Fibroblast of skin of abdomen (primary cell): ENCODE data around the gene HSCB.
"Not testable (repeated sequence)": the region's sequence is repeated elsewhere in the genome, so short reads cannot be mapped to it uniquely, and the experiment has no call there.

Experiments
- DNase-seq: peaks from one replicate; pipeline ENCODE4 v3.0.0-alpha.2; 2013

The HSCB gene

DNA sequence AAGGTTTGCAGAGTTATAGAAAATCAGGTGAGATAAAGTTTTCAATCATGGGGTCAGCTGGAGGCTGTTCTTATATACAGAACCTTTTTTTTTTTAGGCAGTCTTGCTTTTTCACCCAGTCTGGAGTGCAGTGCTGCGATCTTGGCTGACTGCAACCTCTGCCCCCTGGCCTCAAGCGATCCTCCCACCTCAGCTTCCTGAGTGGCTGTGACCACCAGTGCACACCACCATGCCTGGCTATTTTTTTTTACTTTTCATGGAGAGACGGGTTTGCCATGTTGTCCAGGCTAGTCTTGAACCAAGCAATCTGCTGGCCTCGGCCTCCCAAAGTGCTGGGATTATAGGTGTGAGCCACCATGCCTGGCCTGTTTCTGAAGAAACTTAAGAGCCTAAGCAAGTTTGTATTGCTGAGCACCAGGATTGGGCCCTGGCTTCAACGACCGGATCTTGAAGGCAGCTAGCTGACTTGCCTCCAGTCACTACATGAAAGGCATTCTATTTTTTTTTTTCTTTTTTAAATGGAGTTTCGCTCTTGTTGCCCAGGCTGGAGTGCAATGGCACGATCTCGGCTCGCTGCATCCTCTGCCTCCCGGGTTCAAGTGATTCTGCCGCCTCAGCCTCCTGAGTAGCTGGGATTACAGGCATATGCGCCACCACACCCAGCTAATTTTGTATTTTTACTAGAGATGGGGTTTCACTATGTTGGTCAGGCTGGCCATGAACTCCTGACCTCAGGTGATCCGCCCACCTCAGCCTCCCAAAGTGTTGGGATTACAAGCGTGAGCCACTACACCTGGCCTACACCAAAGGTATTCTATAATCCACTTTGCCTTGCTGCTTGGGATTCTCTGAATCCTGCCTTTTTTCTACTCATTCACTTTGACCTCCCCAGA, 50.9 kb downstream of the HSCB start:
- DNase-seq, result no peak

DNA sequence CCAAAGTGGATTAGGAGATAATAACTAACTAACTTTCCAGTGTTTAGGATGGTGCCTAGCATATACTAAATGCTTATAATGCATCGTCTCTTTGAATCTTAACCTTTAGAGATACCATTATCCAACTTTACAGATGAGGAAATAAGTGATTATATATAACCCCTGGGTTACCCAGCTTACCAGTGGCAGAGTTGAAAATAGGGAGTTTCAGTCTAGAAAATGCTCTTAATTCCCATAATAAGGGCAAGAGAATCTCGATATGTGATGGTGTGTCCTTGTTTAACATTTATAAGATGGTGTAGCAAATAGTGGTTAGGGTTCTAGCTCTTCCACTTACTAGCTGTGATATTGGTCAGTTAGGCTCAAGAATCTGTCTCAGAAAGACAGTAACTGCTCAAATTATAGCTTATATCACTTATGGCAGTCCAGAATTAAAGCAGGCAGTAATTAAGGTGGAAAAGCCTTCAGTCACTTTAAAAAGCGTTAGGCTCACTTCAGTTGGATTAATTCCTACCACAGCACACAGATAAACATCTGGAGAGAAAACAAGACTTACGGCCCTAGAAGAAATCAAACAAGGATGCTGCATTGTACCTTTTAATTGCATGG, 52.2 kb downstream of the HSCB start:
- no peak for DNase-seq

DNA sequence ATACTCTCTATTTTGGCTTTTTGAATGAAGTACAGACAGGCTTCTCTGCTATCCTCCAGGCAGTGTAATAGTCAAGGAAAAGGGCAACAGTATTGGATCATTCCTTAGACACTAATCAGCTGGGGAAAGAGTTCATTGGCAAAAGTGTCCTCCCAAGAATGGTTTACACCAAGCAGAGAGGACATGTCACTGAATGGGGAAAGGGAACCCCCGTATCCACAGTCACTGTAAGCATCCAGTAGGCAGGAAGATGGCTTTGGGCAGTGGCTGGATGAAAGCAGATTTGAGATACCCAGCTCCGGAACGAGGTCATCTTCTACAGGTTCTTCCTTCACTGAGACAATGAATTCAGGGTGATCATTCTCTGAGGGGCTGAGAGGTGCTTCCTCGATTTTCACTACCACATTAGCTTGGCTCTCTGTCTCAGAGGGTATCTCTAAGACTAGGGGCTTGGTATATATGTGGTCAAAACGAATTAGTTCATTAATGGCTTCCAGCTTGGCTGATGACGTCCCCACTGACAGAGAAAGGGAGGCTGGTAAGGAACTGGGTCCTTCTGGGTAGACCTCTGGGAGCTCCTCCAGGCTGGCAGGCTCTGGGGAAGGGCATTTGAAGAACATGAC, 53.3 kb downstream of the HSCB start:
- no peak for DNase-seq

DNA sequence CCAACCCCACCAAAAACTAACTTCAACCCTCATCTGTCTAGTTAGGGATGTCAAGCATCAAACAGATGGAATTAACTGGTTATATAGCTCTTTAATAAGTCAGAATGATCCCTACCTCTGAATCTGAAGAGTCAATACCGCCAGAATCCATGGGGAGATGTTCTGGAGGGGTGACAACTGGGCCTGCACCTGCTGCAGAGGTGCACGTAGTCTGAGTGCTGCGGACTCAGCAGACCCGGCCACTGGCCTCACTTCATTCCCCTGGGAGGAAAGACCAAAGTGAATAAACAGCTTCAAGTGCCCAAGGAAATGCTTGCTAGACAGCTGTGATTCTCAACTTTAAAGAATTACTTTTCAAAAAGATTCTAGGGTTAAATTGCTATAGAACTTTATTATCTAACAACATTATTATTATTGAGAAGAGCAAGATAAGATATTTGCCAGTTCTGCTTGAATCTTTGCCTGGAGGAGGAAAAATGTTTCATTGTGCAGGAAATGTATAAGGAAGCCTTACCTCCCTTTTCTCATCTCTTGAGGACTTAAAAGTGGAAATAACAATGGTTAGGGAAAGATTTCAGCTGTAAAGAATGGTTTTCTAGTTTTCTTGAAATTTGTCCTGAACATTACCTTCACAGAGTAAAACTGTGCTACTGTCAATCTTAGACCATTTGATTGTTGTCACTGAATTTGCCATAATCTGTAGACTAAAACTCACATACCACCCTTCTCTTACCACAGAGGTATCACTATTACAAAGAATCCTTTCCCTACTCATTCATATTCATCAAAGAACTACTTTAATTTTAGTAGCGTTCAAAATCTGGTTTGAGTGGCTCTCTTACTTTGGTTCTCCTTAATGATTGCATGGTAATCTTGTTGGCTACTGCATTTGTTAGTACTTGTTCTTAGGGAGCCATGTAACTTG, 54.4 kb downstream of the HSCB start:
- no peak for DNase-seq

DNA sequence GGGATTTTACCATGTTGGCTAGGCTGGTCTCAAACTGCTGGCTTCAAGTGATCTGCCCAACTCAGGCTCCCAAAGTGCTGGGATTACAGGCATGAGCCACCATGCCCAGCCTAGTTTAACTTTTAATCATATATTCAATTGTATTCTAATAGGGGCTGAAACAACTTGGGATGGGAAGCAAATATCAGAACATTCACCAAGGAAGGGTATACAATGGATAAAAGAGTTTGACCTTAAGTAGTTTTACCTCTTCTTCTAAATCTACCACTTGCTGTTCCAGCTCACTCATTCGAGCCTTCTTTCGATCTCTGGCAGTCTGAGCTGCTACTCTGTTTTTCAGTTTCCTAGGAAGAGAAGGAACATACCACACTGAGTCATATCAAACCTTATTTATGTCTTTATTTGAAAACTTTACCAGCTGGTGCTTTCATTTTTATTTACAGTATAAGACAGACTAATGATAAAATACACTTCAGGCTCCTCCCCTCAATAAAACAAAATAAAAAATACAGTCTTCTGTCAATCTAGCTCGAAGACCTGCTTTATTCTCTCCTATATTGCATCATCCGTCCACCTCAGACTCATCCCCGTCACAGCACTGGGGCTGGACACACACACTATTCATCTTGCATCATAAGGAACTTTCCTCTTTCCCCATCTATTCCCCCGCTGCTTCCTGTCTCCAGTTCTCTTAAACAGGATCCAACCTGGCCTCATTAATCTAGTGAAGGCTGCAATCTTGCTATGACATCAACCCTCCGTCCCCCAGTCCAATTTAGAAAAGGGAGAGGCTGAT, 57.2 kb downstream of the HSCB start:
- peak; percentile 96 for DNase-seq

DNA sequence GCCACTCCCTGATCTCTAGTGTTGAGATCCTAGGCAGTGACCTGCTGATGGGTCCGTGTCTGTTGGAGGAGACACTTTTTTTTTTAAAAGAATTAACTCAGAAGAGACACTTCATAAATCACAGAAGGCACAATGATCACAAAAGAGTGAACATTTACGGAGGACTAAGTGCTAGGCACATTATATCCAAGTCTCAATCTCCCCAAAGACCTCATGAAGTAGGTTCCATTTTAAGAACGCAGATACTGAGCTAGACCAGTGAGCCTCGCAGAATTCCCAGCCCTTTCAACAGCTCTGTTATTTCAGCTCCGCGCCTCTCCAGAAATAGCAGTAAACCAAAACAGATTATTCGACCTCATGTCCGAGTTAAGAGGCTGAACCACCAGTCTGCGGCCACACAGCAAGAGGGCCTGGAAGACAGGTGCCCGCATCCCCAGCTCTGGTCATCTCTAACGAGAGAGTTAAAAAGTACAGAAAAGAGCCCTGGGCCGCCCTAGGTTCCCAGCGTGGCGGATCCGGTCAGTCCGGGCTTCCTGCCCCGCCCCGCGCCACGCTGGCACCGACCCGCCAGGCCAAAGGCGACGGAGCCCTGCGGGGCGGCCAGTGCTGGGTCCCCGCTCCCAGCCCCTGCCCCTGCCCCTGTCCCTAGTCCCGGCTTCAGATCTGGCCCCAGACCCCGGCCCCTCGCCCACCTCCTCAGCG, 57.9 kb downstream of the HSCB start:
- peak; percentile 57 for DNase-seq

DNA sequence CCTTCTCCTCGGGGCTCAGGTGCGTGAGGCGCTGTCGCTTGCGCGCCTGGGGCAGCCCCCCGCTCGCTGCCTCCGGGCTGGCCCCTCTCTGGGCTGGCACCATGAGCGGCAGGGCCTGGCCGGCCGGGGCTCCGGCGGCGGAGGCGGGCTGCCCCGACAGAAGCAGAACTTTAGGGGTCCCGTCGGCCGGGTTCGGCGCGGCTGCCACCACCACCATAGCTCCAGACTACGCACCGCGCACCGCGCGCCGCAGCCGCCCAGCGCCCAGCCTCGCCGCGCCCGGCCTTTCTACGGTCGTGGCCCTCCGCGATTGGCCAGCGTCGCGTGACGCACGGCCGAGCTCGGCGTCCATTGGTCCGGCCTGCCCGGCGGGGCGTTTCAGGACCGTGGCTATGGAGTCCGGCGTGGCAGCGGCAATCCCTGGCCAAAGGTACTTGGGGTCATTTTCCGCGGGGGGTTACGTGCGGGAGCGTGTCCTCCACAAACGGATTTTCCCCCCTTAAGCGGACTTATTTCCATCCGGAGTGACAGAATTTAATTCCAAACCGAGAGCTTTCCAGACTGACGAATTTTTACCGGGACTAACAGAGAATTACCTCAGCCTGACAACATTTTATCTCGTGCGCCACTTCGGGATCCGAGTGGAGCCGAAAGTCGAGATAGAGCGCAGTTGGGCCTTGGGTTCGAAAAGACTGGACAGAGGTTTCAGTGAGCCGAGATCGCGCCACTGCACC, 58.6 kb downstream of the HSCB start, which contains the start of gene XBP1:
Gene XBP1, minus strand, starts transcription at position 262 of the 734 bp plus-strand sequence.
- DNase-seq, result peak; percentile 95

DNA sequence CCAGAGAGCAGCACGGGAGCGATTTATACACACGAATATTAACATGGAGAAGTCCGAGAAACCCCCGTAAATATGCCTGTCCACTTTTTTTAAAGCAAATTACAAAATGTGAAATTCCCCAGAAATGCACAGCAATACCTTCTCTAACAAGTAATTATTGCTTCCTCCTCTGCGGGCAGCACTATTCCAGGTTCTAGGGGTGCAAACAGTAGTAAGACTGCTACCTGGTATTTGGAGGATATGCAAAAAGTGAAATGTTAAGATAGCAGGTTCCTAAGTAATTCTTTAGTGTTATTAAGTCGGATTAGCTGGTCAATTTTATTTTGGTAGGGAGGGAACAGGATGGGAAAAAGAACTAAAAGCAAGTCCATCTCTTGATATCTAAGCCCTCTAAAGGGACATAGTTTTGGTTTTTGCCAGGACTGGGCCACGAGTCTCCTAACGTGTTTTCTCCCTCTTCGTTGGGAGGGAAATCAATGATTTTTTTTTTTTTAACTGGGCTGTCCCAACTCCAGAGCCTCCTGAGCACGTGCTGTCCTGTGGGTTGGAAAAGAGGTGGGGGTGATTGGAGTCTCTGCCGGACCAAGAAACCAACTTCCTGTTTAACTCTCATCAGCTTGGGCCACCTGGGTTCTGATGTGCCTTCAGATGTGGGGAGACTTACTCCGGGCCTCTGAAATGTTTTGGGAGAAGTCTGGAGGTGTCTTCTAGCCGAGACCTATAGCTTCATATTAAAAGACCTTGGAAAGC, 60.2 kb downstream of the HSCB start:
- DNase-seq, result no peak

DNA sequence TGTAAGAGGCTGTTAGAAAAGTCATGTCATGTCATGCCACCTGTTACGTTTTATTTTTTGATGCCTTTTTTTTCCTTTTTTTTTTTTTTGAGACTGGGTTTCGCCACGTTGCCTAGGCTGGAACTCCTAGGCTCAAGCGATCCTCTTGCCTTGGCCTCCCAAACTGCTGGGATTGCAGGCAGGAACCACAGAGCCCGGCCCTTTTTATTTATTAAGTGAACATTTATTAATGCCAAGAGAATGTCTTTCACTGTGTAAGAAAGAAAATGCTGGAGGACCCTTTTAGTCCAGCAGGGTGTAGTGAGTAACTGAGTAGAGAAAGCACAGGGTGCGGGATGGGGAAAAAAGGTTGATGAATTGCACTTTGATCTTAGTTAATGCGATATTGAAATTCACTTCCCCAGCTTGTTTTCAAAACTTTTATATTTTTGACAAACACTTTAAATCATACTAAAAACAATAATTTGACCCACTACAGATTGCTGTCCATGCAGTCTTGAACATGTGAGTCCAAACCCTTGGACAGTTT, 60.8 kb downstream of the HSCB start:
- no peak for DNase-seq

DNA sequence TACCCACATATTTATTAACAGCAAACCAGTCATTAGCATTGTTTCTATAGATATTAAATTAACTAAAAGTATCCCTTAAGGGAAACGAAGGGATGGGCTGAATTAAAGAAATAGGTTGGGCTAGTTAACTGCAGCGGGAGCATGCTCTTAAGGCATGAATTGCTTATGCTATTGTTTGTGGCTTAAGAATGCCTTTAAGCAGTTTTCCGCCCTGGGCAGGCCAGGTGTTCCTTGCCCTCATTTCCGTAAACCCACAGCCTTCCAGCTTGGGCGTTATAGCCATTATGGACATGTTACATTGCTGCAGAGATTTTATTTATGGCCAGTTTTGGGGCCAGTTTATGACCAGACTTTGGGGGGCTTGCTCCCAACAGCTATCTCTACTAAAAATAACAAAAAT, 63.6 kb downstream of the HSCB start:
- not testable (repeated sequence) for DNase-seq
